Measurements from ENCODE around the gene TSPAN32. TPM values are rescaled to one million over a fixed set of nuclear protein-coding genes. Genes with fewer than 3 reads are reported as not detected.

The TSPAN32 gene
- total and polyA plus RNA-seq, 2 donors (not counting 3 experiments of a cell fraction or from before 2014, with no cell fraction given): not detected

DNA sequence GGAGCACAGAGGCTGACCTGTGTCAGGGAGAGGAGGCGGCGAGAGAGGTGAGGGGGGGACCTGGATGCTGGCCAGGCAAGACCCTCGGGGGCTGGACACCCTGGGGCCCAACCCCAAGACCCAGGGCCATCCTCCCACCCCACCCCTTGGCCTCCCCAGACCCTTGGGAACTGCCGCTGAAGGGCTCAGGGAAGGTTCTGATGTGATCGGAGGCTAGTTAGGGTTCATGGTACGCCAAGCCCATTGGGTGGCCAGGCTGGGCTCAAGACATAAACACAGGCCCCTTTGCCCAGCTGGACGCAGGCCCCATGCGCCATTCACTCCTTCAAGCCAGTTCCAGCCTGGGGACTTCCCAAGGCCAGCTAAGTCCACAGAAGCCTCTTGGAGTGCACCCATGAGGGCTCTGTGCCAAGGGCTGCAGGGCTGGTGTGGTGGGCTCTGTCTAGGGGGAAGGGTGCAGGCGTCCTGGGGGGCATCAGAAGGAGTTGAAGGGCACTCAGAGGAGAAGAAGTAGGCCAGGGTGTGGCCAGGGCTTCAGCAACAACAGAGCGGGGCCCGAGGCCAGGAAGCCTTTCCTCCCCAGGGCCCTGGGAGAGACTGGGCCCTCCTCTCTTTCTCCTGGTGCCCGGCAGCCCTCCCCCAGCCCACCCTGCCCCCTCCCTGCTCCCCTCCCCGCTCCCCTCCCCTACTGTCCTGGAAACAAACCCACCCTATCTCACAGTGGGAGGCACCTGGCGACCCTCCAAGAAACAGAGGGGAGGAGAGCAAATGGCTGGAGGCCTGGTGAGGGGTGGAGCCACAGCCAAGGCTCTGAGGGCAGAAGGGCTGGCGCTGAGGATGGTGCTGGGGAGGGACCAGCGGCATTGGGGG, 12.9 kb downstream of the TSPAN32 start:
- no peak overlapping the region for H3K9ac ChIP-seq (replicated peaks; ENCODE audit: extremely low read depth, insufficient read depth, low read length)
- peak overlapping the region; percentile 46 for H2AFZ ChIP-seq (ENCODE audit: low read depth, low read length)
- H3K27ac ChIP-seq (ENCODE audit: insufficient read depth, low read depth, low read length): no peak overlapping the region
- no peaks in the 10 kb centered on the region for H4K20me1 ChIP-seq (replicated peaks; ENCODE audit: control insufficient read depth, extremely low read depth, insufficient read depth, low read length)
- intact Hi-C loops (cut with micrococcal nuclease): no loop called here
- dilution Hi-C loops (cut with MboI; ENCODE audit: extremely low pct_ligation_motif_present, low sequenced_read_pairs): no loop called here
- TF ChIP-seq, protein P1, sequence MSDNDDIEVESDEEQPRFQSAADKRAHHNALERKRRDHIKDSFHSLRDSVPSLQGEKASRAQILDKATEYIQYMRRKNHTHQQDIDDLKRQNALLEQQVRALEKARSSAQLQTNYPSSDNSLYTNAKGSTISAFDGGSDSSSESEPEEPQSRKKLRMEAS (IDR thresholded peaks at IDR 0.05; ENCODE audit: insufficient read depth, insufficient read length): no peak
- TF ChIP-seq, protein P2, sequence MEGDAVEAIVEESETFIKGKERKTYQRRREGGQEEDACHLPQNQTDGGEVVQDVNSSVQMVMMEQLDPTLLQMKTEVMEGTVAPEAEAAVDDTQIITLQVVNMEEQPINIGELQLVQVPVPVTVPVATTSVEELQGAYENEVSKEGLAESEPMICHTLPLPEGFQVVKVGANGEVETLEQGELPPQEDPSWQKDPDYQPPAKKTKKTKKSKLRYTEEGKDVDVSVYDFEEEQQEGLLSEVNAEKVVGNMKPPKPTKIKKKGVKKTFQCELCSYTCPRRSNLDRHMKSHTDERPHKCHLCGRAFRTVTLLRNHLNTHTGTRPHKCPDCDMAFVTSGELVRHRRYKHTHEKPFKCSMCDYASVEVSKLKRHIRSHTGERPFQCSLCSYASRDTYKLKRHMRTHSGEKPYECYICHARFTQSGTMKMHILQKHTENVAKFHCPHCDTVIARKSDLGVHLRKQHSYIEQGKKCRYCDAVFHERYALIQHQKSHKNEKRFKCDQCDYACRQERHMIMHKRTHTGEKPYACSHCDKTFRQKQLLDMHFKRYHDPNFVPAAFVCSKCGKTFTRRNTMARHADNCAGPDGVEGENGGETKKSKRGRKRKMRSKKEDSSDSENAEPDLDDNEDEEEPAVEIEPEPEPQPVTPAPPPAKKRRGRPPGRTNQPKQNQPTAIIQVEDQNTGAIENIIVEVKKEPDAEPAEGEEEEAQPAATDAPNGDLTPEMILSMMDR (IDR thresholded peaks at IDR 0.05; ENCODE audit: extremely low read depth in 1 of 2, insufficient read depth in 1 of 2, low read depth in 1 of 2, low read length in 2 of 2): no peak
- TF ChIP-seq GATA2 (IDR thresholded peaks at IDR 0.05; ENCODE audit: insufficient read depth, insufficient read length, low read depth, low read length): no peak
- TF ChIP-seq EZH2 (IDR thresholded peaks at IDR 0.05; ENCODE audit: borderline replicate concordance, low read depth, low read length, severe bottlenecking): no peak
- no peak for TF ChIP-seq POLR2AphosphoS5 (IDR thresholded peaks at IDR 0.05; ENCODE audit: insufficient read depth, low read depth, low read length)
- no peak for TF ChIP-seq JUN (IDR thresholded peaks at IDR 0.05; ENCODE audit: borderline replicate concordance, insufficient read depth, insufficient read length, low read depth)
- no peak for TF ChIP-seq MYC (IDR thresholded peaks at IDR 0.05; ENCODE audit: low read depth, low read length)
- no peak for TF ChIP-seq POLR2A (IDR thresholded peaks at IDR 0.05; ENCODE audit: low read depth, low read length)
- no peak for TF ChIP-seq FOS (IDR thresholded peaks at IDR 0.05; ENCODE audit: borderline replicate concordance, insufficient read depth, low read length)
- no TSS peak for BruUV-seq (replicated peaks)
- H3K36me3 ChIP-seq (ENCODE audit: control insufficient read depth in 2 of 2, extremely low read depth in 1 of 2, insufficient read depth in 2 of 2, low read length in 2 of 2): no peaks in the 10 kb centered on the region
- no peaks in the 10 kb centered on the region for H3K4me1 ChIP-seq (ENCODE audit: control insufficient read depth, extremely low read depth, insufficient read depth, low read length)
- ChIA-PET POLR2A (interaction anchor here (1.1 kb wide), 1 partner anchor 65 kb away, joined by 7 read pairs; no protein-coding TSS in a partner anchor), CTCF (interaction anchor here (1.1 kb wide), 1 partner anchor 10 kb away, joined by 4 read pairs; no protein-coding TSS in a partner anchor)
- no peak for FAIRE-seq
- no peaks in the 10 kb centered on the region for H3K79me2 ChIP-seq (ENCODE audit: control insufficient read depth, insufficient read depth, low read length)
- H3K9me1 ChIP-seq (replicated peaks; ENCODE audit: control insufficient read depth, extremely low read depth, insufficient read depth, low read length): no peaks in the 10 kb centered on the region
- H3K4me2 ChIP-seq (ENCODE audit: insufficient read depth, low read length): no peak overlapping the region
- DNase-seq (ENCODE audit: low read depth, low spot score): peak; percentile 24
- H3K9me3 ChIP-seq (replicated peaks; ENCODE audit: control insufficient read depth, insufficient read depth, low read length): no peaks in the 10 kb centered on the region
- H3K4me3 ChIP-seq (replicated peaks in 1 of 3; ENCODE audit: insufficient read depth in 1 of 3, low read depth in 1 of 3, low read length in 3 of 3): no peak overlapping the region
- no peaks in the 10 kb centered on the region for H3K27me3 ChIP-seq (ENCODE audit: control insufficient read depth in 2 of 2, insufficient read depth in 2 of 2, low read length in 2 of 2)

Measured in endothelial cell of umbilical vein (primary cell).